Posterior vena cava (tissue), 2 donors: ENCODE data around the gene PTGIS. TPM values are rescaled to one million over a fixed set of nuclear protein-coding genes. Genes with fewer than 3 reads are reported as not detected.

Source experiments
- DNase-seq: peaks from one replicate; pipeline ENCODE4 v3.0.0-alpha.2; 2020; ENCODE audit warnings: low spot score
- intact Hi-C, 2 donors: fragments of 100-400 bp; cut with DNase I; formaldehyde crosslinking; loops; one replicate each; pipeline versions ENCODE4 v1.14.1 to v1.14.2; 2022 to 2023
- total RNA-seq, 2 donors: library from RNA; stranded (reverse); fragmentation: NEBNext Ultra II Directional; extraction: Animal tissue kit (Norgen Biotek cat#: 25700); gene quantifications; one replicate each; pipeline ENCODE4 v1.2.1, GENCODE V29; 2021
- donor health status: DM: yes; HTN: yes; CAD: no.
- donor health status: DM: yes; HTN: yes; CAD: no.

The PTGIS gene
- total RNA-seq, 2 donors from 2014 or later = 359 to 447 TPM

GRCh38 chr20:49583669-49584417 is 15.9 kb upstream of the PTGIS start:
- intact Hi-C loops = no loop called here
- peak; percentile 92 for DNase-seq

GRCh38 chr20:49583343-49583668 is 15.4 kb upstream of the PTGIS start:
- no peak for DNase-seq
- intact Hi-C loops = no loop called here

GRCh38 chr20:49582413-49583334 is 14.7 kb upstream of the PTGIS start:
- intact Hi-C loops = no loop called here
- no peak for DNase-seq

- no peak for DNase-seq
- intact Hi-C loops = no loop called here
These were observed 13.5 kb upstream of the PTGIS start for GRCh38 chr20:49581482-49581881.

GRCh38 chr20:49580813-49581174 is 12.9 kb upstream of the PTGIS start:
- intact Hi-C loops = no loop called here
- no peak for DNase-seq

- intact Hi-C loops = no loop called here
- peak; percentile 78 for DNase-seq
These were observed 12.2 kb upstream of the PTGIS start for GRCh38 chr20:49579874-49580812.

GRCh38 chr20:49579195-49579594 is 11.3 kb upstream of the PTGIS start:
- peak; percentile 50 for DNase-seq
- intact Hi-C loops = no loop called here

GRCh38 chr20:49578436-49578835 is 10.5 kb upstream of the PTGIS start:
- intact Hi-C loops = no loop called here
- DNase-seq = peak; percentile 35

- intact Hi-C loops = no loop called here
- DNase-seq = no peak
These were observed 7.7 kb upstream of the PTGIS start for GRCh38 chr20:49575551-49576060.

- intact Hi-C loops = no loop called here
- peak; percentile 89 for DNase-seq
These were observed 6.0 kb upstream of the PTGIS start for GRCh38 chr20:49573900-49574416.

GRCh38 chr20:49572857-49573256 is 4.9 kb upstream of the PTGIS start:
- intact Hi-C loops = no loop called here
- DNase-seq = no peak

- intact Hi-C loops = no loop called here
These were observed 3.6 kb upstream of the PTGIS start for GRCh38 chr20:49571553-49571835.

GRCh38 chr20:49570828-49571552 is 3.1 kb upstream of the PTGIS start:
- intact Hi-C loops = no loop called here
- no peak for DNase-seq

More at GRCh38 chr20:49571553-49571835, 3.6 kb upstream of the PTGIS start:
- DNase-seq = no peak

GRCh38 chr20:49570161-49570827 is 2.4 kb upstream of the PTGIS start:
- DNase-seq = no peak
- intact Hi-C loops = no loop called here

GRCh38 chr20:49569411-49570115 is 1.6 kb upstream of the PTGIS start:
- DNase-seq = no peak
- intact Hi-C loops = loop anchor here in 1 of 2 donors (2.0 kb wide), 1 partner anchor 67 kb away; no protein-coding TSS in a partner anchor

GRCh38 chr20:49568278-49569151 is 578 bp upstream of the PTGIS start:
- DNase-seq = peak; percentile 71
- intact Hi-C loops = loop anchor here in 1 of 2 donors (2.0 kb wide), 1 partner anchor 68 kb away; no protein-coding TSS in a partner anchor
